ENCODE results near the gene CCDC60.

The CCDC60 gene

GRCh38 chr12:119389687-119390086, 55.2 kb downstream of the CCDC60 start:
- DNase-seq, result no peak

- DNase-seq, result peak; percentile 57
Observed at GRCh38 chr12:119391673-119392072, 57.1 kb downstream of the CCDC60 start.

DNA sequence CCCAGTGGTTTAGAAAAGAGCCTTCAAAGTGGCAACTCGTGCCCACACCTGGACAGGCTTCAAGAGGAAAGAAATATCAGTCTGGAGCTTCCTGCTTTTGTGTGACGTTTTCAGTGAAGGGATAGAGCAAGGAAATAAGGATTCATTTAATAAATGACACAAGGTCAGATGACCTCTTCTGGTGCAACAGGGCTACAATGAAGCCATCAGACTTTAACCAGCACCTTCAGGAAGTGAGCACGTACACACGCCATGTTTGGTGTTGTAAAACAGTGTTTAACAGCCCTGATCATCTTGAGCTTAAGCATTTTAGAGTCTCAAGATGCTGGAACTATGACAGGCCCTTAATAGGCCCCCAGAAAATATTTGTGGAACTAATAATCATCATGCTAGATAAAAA, 59.1 kb downstream of the CCDC60 start:
- DNase-seq, result no peak

GRCh38 chr12:119397540-119397939, 63.0 kb downstream of the CCDC60 start:
- DNase-seq, result no peak

- DNase-seq, result no peak
Observed at GRCh38 chr12:119398190-119398589, 63.7 kb downstream of the CCDC60 start.

GRCh38 chr12:119399301-119399700, 64.8 kb downstream of the CCDC60 start:
- DNase-seq, result peak; percentile 36

GRCh38 chr12:119406308-119406707, 71.8 kb downstream of the CCDC60 start:
- no peak for DNase-seq

- DNase-seq, result no peak
Observed at GRCh38 chr12:119406811-119407210, 72.3 kb downstream of the CCDC60 start.

GRCh38 chr12:119409043-119409442, 74.5 kb downstream of the CCDC60 start:
- no peak for DNase-seq

- no peak for DNase-seq
Observed at GRCh38 chr12:119410396-119410795, 75.9 kb downstream of the CCDC60 start.

GRCh38 chr12:119412306-119412705, 77.8 kb downstream of the CCDC60 start:
- no peak for DNase-seq

DNA sequence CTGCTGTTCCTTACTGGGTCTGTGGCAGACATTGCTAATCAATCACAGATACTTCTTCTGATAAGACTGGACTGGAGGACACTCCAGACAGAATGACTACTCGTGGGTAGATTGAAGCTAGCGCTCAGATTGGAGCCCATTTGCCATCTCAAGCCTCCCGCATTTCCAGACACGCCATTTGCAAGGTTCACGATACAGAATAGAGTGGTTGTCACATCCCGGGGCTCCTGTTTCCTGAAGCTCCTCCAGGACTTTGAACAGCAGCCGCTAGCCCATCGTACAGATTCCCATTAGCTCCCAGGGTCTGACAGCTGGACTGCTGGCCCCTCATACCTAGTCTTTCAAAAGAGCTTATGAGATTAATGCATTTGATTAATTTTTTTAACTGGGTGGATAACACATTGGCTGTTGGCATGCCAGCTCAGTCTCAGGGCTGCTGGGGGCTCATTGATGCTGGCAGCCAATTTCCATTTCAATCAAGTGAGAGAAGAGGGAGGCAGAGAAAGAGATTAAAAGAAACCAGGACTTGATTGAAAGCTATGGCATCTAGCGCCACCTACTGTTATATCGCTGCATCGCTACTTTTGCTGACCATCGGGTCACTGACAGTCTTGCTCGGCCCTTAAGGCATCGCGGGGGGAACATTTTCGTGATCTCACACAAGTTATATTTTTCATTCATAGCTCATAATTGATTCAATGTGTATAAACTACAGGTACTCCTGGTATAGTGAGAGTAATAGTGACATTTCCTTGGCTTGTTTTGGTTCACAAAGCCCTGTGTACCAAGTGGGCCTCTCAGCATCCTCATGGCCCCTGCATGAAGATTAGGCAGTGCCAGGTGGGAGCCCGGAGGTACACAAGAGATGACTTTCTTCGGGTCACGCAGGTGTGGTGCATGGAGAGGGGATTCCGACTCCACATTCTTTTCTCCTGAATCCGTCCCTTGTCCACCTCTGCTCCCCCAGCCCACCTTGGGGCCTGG, 78.6 kb downstream of the CCDC60 start:
- DNase-seq, result peak; percentile 94

- no peak for DNase-seq
Observed at GRCh38 chr12:119415714-119416113, 81.2 kb downstream of the CCDC60 start.

DNA sequence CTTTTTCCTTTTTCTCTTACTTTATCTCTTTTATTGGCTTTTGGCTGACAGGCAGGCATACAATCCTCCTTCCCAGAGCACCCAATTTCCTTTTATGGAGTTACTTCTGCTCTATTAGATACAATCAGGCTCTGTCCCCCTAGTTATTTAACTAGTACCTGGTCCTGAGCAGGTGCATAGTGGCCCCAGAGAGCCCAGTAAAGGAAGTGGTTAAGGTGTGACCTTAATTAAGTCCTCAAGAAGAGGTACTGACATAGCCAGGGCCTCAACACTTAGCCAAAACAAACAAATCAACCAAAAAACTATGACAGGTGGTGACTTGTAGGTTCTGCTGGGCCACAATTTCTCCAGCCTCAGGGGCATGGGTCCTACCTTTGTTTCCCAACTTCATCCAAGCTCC, 82.9 kb downstream of the CCDC60 start:
- no peak for DNase-seq

GRCh38 chr12:119419381-119419780, 84.9 kb downstream of the CCDC60 start:
- no peak for DNase-seq

DNA sequence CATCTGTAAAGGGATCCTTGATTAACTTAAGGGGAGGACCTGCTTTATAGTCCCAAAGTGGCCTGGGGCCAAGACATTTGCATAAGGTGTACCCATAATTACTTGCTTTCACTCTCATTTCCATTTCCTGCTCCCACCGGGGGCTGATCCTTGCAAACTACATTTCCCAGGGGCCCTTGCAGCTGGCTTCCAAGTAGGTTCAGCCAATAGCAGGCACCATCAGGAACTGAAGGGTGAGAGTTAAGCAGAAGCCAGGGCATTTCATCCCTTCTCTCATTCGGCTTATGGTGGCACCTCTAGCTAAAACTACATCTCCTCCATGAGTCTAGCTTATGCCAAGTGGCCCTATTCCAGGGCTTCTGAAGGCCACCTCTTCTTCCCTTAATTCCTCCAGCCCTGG, 88.8 kb downstream of the CCDC60 start:
- DNase-seq, result no peak

GRCh38 chr12:119425623-119426022, 91.1 kb downstream of the CCDC60 start:
- no peak for DNase-seq

DNA sequence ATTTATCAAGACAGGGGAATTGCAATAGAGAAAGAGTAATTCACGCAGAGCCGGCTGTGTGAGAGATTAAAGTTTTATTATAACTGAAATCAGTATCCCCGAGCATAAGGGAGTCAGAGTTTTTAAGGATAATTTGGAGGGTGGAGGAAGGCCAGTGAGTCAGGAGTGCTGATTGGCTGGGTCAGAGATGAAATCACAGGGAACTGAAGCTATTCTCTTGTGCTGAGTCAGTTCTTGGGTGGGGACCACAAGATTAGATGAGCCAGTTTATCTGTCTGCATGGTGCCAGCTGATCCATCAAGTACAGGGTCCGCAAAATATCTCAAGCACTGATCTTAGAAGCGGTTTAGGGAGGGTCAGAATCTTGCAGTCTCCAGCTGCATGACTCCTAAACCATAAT, 96.6 kb downstream of the CCDC60 start:
- DNase-seq, result no peak

GRCh38 chr12:119432949-119433348, 98.4 kb downstream of the CCDC60 start:
- no peak for DNase-seq

GRCh38 chr12:119440803-119441360, 106.4 kb downstream of the CCDC60 start:
- no peak for DNase-seq

DNA sequence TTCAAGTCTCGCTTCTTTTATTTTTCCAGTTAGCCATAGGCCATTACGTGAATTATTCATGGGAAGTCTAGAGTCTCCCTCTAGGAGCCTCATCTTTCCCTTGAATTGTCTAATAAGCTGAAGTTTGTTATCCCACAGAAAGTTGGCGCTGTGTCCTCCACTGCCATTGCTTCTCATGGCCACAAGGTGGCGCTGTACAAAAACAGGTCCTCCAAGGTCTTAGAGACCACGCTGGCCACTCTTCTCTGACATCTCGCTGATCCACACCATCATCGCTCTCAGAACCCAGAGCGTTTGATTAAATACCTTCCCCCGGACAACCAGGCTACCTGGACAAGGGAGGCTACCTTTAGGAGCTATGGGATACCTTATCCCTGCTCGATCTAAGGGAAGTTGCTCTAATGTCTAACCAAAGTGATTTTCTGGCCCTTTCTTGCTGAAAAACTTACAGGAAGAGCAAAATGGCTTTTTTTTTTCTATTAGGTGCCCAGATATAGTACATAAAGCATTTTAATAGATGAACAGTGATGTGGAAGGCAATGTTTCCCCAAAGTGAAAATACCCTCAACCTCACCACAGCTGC, 110.0 kb downstream of the CCDC60 start:
- DNase-seq, result peak; percentile 70

DNA sequence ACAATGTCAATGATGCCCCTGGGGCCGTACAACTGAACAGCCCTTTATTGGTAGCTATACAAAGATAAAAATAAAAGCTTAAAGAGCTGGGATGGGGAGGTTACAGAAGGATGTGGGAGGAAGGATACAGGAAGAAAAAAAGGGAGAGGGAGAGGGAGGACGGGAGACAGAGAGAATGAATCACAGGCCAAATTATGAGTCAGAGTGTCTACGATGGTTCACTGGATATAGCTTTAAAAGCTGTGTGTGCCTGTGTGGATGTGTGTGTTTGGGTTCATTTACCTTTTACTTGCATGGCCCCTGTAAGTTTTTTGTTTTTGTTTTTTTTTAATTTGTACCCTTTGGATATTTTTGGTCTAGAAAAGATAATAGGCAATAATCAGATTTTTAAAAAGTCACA, 111.9 kb downstream of the CCDC60 start:
- no peak for DNase-seq

DNA sequence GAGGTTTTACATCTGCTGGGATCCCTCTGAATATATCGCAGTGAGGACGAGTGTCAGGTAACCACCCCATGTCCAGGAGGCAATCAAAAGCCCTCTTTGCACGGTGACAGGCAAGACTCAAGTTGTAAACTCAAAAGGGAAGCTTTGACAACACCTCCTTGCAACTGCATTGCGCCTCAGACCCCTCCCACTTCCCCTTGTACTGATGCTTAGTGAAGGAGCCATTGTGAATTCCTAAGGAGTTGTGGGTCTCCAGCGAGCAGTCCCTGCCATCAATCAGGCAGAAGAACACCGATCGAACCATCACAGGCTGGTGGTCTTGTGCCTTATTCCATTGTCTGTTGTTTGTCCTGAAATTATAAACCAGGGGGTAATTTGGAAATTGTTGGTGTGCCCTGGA, 112.6 kb downstream of the CCDC60 start:
- DNase-seq, result no peak

DNA sequence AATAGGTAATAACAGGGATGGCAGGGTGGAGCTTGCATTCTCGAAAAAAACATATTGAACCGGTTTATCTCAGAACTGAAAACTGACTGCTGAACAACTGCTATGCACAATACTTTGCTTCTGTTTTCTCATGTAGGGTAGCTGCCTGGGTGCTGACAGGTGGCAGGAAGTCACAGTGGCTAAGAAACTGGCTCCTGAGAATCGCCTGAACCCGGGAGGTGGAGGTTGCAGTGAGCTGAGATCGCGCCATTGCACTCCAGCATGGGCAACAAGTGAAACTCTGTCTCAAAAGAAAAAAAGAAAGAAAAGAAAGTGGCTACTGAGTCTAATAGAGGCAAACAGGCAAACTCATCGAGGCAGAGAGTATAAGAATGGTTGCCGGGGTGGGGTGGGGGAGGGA, 113.1 kb downstream of the CCDC60 start:
- DNase-seq, result no peak

Measured in eye (tissue), 1 donor.